B cell (primary cell): ENCODE data around the gene SLC6A6. TPM values are rescaled to one million over a fixed set of nuclear protein-coding genes. Genes with fewer than 3 reads are reported as not detected.

Experiments used
- ATAC-seq: fragments of 200-7000 bp; cut with Tn5 transposase; one replicate; pipeline ENCODE4 v1.10.0; 2021; ENCODE audit warnings: low read depth, mild to moderate bottlenecking, moderate number of reproducible peaks, moderate library complexity
- CTCF ChIA-PET: fragments of 350-600 bp; sonication (Branson Sonifier 250); formaldehyde crosslinking; loops from one replicate; lab custom pipeline; 2021; ENCODE audit warnings: antibody characterized with exemption, inconsistent platforms; lab: Charles Lee
- POLR2A ChIA-PET: fragments of 350-600 bp; sonication (Branson Sonifier 250); formaldehyde crosslinking; loops from one replicate; lab custom pipeline; 2021; ENCODE audit warnings: antibody characterized with exemption; lab: Charles Lee
- DNase-seq: peaks from one replicate; pipeline ENCODE4 v3.0.0; 2013
- H2AFZ ChIP-seq: 2 replicates; pipeline ENCODE4 v1.6.1; 2012; ENCODE audit warnings: mild to moderate bottlenecking, low read depth, low read length; ENCODE audit not compliant: insufficient read depth, poor library complexity, severe bottlenecking
- H3K27ac ChIP-seq, 2 donors: 1 replicate in 1 of 2; 2 replicates in 1 of 2; pipeline ENCODE4 v1.5.1; 2012 to 2013; ENCODE audit warnings: low read length in 2 of 2, mild to moderate bottlenecking in 2 of 2, moderate library complexity in 1 of 2
- H3K27me3 ChIP-seq, 4 experiments: fragments of 200-600 bp in 1 of 4; sonication (generic) in 1 of 4; replicated peaks in 1 of 4; 1 replicate in 2 of 4; 2 replicates in 2 of 4; pipeline versions ENCODE4 v1.6.1 to v1.7.0; 2013 to 2016; ENCODE audit warnings: low read length in 3 of 4, mild to moderate bottlenecking in 2 of 4, mixed read lengths in 1 of 4, moderate library complexity in 1 of 4; ENCODE audit not compliant: insufficient read depth in 4 of 4, control insufficient read depth in 3 of 4; ENCODE audit errors: control extremely low read depth in 1 of 4
- H3K36me3 ChIP-seq, 2 experiments: replicated peaks in 1 of 2; 1 replicate in 1 of 2; 2 replicates in 1 of 2; pipeline versions ENCODE4 v1.6.1 to v1.7.1; 2013; ENCODE audit warnings: low read length in 1 of 2; ENCODE audit not compliant: insufficient read depth in 2 of 2, control insufficient read depth in 1 of 2; ENCODE audit errors: control extremely low read depth in 1 of 2, extremely low read depth in 1 of 2
- H3K4me1 ChIP-seq, 2 donors: fragments of 200-600 bp in 1 of 2; sonication (generic) in 1 of 2; 1 replicate in 1 of 2; 2 replicates in 1 of 2; pipeline versions ENCODE4 v1.5.1 to v1.6.1; 2013 to 2017; ENCODE audit warnings: low read length in 2 of 2; ENCODE audit not compliant: control insufficient read depth in 2 of 2, insufficient read depth in 2 of 2
- H3K4me2 ChIP-seq: replicated peaks from 2 replicates; pipeline ENCODE3; 2012; ENCODE audit warnings: mild to moderate bottlenecking, low read depth, low read length; ENCODE audit not compliant: poor library complexity, severe bottlenecking
- H3K4me3 ChIP-seq, 5 experiments: fragments of 200-600 bp in 1 of 5; sonication (generic) in 1 of 5; 1 replicate in 3 of 5; 2 replicates in 2 of 5; pipeline versions ENCODE4 v1.5.1 to v1.7.0; 2011 to 2016; ENCODE audit warnings: low read length in 4 of 5, mild to moderate bottlenecking in 4 of 5, low read depth in 2 of 5, control low read depth in 1 of 5, moderate library complexity in 1 of 5; ENCODE audit not compliant: insufficient read depth in 1 of 5; ENCODE audit errors: control extremely low read depth in 1 of 5, extremely low read depth in 1 of 5
- H3K79me2 ChIP-seq: fragments of 200-600 bp; sonication (generic); one replicate; pipeline ENCODE4 v1.6.0; 2016; ENCODE audit warnings: low read length; ENCODE audit not compliant: control insufficient read depth, insufficient read depth
- H3K9ac ChIP-seq: fragments of 200-600 bp; sonication (generic); 2 replicates; pipeline ENCODE4 v1.6.1; 2017; ENCODE audit warnings: mild to moderate bottlenecking, low read length, moderate library complexity
- H3K9me3 ChIP-seq, 3 donors: one replicate each; pipeline versions ENCODE4 v1.6.1 to v1.7.1; 2013; ENCODE audit warnings: low read length in 2 of 3; ENCODE audit not compliant: control insufficient read depth in 2 of 3, insufficient read depth in 1 of 3; ENCODE audit errors: control extremely low read depth in 1 of 3
- H4K20me1 ChIP-seq: 2 replicates; pipeline ENCODE4 v1.6.0; 2012; ENCODE audit warnings: mild to moderate bottlenecking, low read length; ENCODE audit not compliant: insufficient read depth, control insufficient read depth, poor library complexity, severe bottlenecking
- H3K27ac Mint-ChIP-seq: one replicate; pipeline ENCODE4 v1.8.0; 2021; ENCODE audit warnings: mixed read lengths
- H3K27me3 Mint-ChIP-seq: one replicate; pipeline ENCODE4 v1.8.0; 2021; ENCODE audit warnings: mixed read lengths
- H3K4me1 Mint-ChIP-seq: one replicate; pipeline ENCODE4 v1.8.0; 2021; ENCODE audit warnings: mixed read lengths
- H3K4me3 Mint-ChIP-seq: one replicate; pipeline ENCODE4 v1.8.0; 2021; ENCODE audit warnings: mixed read lengths
- H3K9me3 Mint-ChIP-seq: one replicate; pipeline ENCODE4 v1.8.0; 2022; ENCODE audit warnings: mixed read lengths; ENCODE audit not compliant: insufficient read depth
- CTCF ChIP-seq: fragments of 200-600 bp; IDR thresholded peaks from one replicate; pipeline ENCODE4 v1.8.0; 2022; ENCODE audit warnings: antibody characterized with exemption, mild to moderate bottlenecking
- EZH2 ChIP-seq: IDR thresholded peaks from 2 replicates; pipeline ENCODE4 v1.6.1; 2012; ENCODE audit warnings: borderline replicate concordance, low read depth, mild to moderate bottlenecking, moderate library complexity, low read length; ENCODE audit not compliant: insufficient read depth, poor library complexity, severe bottlenecking
- WGBS: methylation state at CpG from one replicate; pipeline ENCODE4 v1.1.5; 2013; ENCODE audit warnings: missing lambda C conversion rate; ENCODE audit not compliant: insufficient coverage; 5-methylcytosine and 5-hydroxymethylcytosine counted together
- intact Hi-C: fragments of 100-400 bp; cut with micrococcal nuclease; formaldehyde crosslinking; loops from one replicate; pipeline ENCODE4 v1.10.0; 2022
- polyA plus RNA-seq: library from polyadenylated mRNA; depleted of rRNA; stranded (reverse); fragments of >200 nt; gene quantifications from 2 replicates; pipeline ENCODE4 v1.2.3, GENCODE V29; 2012
- total RNA-seq, 2 donors: library from RNA; stranded (reverse); fragments of 120-200 nt in 1 of 2; gene quantifications; 1 replicate in 1 of 2; 2 replicates in 1 of 2; pipeline versions ENCODE4 v1.2.3 to v1.2.4, GENCODE V29; 2013 to 2022

The SLC6A6 gene
- total and polyA plus RNA-seq, 2 donors (not counting 1 experiment from before 2014, with no cell fraction given), result 34.2 to 48.7 TPM

DNA sequence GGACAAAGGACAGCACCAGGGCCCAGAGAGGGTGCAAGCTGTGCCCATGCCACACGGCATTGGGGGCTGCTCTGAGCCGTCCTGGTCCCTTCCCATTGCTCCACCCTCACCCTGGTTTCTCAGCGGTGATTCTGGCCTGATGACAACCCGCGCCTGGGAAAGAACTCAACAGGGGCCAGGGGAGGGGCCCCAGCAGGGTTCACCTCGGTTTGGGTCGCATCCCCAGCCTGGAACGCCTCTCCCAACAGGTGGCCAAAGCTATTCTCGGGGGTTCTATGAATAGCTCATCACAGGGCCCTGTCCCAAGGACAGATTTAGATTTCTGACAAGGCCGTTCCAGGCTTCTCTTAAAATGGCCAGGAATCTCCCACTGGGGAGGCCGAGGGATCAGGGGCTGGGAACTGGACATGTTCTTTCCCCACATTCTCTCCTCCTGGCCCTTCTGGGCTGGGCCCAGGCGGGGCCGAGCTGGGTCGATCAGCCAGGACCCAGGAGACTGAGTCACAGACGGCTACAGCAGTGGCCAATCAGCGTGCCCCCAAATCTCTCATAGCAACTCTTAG is 119.8 kb downstream of the SLC6A6 start:
- no peak overlapping the region for H3K27ac ChIP-seq
- no peaks in the 10 kb centered on the region for H3K27me3 ChIP-seq
- Mint-ChIP-seq H3K27ac (no peak overlapping the region), H3K27me3 (peaks cover 9% of the 10 kb centered on the region), H3K4me1 (no peaks in the 10 kb centered on the region), H3K4me3 (no peak overlapping the region), H3K9me3 (no peaks in the 10 kb centered on the region)
- no peak overlapping the region for H2AFZ ChIP-seq
- 86% methylated on average over 16 of the region's 16 CpGs for WGBS
- no peak for DNase-seq
- intact Hi-C loops, result no loop called here
- CTCF ChIA-PET, result interaction anchor here (0.6 kb wide), 1 partner anchor 56 kb away, joined by 6 read pairs; no protein-coding TSS in a partner anchor
- H4K20me1 ChIP-seq, result no peaks in the 10 kb centered on the region
- H3K4me1 ChIP-seq, result no peaks in the 10 kb centered on the region
- H3K4me3 ChIP-seq, result no peak overlapping the region
- no peaks in the 10 kb centered on the region for H3K9me3 ChIP-seq
- H3K9ac ChIP-seq, result no peak overlapping the region
- H3K36me3 ChIP-seq, result no peaks in the 10 kb centered on the region
- H3K4me2 ChIP-seq, result no peak overlapping the region
- H3K79me2 ChIP-seq, result no peaks in the 10 kb centered on the region
- POLR2A ChIA-PET, result no interaction called here
- TF ChIP-seq CTCF (no peak), EZH2 (no peak)
- ATAC-seq, result no peak

DNA sequence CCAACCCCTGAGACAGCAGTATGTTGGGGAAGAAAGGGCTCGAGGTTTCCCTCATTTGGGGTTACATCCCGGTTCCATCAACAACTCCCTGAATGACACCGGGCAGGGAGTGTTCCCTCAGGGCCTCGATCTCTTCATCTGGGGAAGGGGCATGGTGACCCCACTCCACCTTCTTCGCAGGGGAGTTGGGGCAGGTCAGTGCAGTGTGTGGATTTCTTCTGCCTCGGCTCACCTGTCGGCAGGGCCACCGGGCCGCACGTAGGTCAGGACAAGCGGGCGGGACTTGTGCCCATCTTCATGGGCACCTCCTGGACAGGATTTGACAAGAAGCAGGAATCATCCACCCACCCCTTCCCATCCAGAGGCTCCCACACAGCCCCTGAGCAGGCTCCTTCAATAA is 120.4 kb downstream of the SLC6A6 start:
- TF ChIP-seq CTCF, result no peak
- no peak for TF ChIP-seq EZH2
- Mint-ChIP-seq H3K4me1 (no peaks in the 10 kb centered on the region), H3K27ac (no peak overlapping the region), H3K27me3 (peaks cover 10% of the 10 kb centered on the region), H3K4me3 (no peak overlapping the region), H3K9me3 (no peaks in the 10 kb centered on the region)
- Histone ChIP-seq H3K9ac (no peak overlapping the region), H3K9me3 (no peaks in the 10 kb centered on the region), H3K27me3 (no peaks in the 10 kb centered on the region), H3K4me2 (no peak overlapping the region), H3K79me2 (no peaks in the 10 kb centered on the region), H2AFZ (no peak overlapping the region), H3K27ac (no peak overlapping the region), H4K20me1 (no peaks in the 10 kb centered on the region), H3K4me1 (no peaks in the 10 kb centered on the region), H3K36me3 (no peaks in the 10 kb centered on the region), H3K4me3 (no peak overlapping the region)
- CTCF ChIA-PET, result interaction anchor here (0.9 kb wide), 1 partner anchor 15 kb away, joined by 3 read pairs; no protein-coding TSS in a partner anchor
- POLR2A ChIA-PET, result no interaction called here
- intact Hi-C loops, result no loop called here
- WGBS, result 92% methylated on average over 10 of the region's 12 CpGs
- no peak for DNase-seq
- no peak for ATAC-seq
